GM21619 (cell line): ENCODE results near the gene GRAMD2B.
"Not testable (repeated sequence)": the region's sequence is repeated elsewhere in the genome, so short reads cannot be mapped to it uniquely, and the experiment has no call there.

Source experiments
- ATAC-seq: cut with Tn5 transposase; IDR thresholded peaks from one replicate; pipeline ENCODE4 v1.9.1; 2021; ENCODE audit not compliant: unreplicated experiment

Gene GRAMD2B

DNA sequence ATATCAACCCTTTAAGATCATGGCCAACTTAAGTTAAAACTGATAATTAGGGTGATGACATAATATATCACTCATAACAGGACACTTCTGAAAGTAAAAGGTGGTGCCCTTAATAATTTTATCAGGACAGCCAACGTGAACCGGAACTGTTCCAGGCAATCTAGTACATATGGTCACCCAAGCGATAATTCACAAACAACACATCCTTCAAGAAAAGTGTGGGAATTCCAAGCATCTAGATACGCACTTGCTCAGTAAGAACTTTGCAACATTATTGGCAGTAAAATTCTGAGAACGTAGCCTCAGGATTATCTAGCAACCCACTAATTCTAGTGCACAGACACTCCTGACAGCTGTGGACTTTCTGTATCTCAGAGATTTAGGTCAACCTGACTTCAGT, 86.1 kb downstream of the GRAMD2B start:
- ATAC-seq: no peak

DNA sequence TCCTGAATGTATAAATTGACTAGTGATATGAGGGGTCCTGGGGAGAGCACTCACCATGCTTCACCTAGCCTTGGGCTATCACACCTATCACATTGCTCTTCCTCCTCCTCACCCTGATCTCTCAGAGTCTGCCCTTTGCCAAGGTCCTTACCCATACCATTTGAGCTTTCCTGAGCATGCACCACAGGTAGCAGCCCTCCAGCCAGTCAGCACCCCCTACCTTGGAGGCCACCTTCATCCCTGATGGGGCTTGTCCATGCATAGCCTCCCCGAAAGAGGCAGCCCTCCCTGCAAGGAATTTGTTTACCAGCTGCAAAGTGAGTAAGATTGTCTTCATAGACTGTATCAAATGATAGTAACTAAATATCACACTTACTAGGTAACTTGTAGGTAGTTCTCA, 88.8 kb downstream of the GRAMD2B start:
- no peak for ATAC-seq

DNA sequence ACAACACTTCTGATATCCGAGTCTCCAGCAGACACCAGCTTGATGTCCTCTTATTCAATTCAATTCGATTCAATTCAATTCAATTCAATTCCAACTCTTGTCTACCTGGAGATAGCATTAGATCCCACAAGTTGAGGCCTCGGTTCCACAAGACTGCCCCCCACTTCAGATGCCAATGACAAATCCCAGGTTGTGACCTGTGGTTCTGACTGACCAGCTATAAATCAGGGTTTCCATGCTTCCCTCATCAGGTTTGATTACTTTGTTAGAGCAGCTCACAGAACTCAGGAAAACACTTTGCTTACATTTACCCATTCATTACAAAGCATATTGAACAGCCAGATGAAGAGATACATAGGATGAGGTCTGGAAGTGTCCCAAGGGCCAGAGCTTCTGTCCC, 89.2 kb downstream of the GRAMD2B start:
- no peak for ATAC-seq

GRCh38 chr5:126513302-126513701, 90.1 kb downstream of the GRAMD2B start:
- ATAC-seq: no peak

DNA sequence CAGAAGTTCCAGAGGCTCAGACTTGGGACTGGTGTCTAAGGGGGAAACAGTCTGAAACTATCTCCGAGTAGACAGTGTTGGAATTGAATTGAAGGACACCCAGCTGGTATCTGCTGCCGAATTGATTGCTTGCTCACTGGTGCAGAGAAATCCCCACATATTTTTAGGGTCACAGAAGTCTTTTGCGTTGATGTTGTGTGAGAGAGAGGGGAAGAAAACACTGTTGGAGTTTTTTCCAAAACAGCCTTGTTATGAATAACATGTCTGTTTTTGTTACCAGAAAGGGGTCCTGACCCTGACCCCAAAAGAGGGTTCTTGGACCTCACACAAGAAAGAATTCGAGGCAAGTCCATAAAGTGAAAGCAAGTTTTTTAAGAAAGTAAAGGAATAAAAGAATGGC, 90.5 kb downstream of the GRAMD2B start:
- ATAC-seq: no peak

GRCh38 chr5:126514131-126514557, 90.9 kb downstream of the GRAMD2B start:
- no peak for ATAC-seq

DNA sequence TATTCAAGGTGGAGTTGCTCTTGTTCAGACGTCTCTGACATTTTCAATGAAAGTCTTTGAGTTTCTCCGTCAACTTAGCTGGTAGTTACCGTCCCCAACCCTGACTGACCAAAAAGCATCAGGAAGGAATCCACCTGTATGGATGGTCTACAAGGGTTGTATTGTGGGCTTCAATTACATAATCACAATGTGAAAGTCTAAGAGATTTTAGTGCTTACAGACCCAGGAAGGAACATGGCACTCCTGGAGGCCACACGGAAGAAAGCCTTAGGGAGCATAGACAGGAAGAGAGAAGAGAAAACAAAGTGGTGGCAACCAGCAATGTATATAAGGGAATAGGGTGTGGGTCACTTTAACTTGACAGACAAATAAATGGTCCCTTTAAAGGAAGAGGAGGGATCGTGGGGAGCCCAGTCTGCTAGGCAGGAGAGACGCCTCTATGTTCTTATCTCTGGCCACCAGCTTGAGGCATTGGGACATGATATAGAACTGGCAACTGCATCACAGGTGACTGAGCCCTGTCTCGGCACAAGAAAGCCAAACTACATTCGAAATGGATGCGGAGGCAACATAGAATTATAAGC, 91.4 kb downstream of the GRAMD2B start:
- ATAC-seq: no peak

DNA sequence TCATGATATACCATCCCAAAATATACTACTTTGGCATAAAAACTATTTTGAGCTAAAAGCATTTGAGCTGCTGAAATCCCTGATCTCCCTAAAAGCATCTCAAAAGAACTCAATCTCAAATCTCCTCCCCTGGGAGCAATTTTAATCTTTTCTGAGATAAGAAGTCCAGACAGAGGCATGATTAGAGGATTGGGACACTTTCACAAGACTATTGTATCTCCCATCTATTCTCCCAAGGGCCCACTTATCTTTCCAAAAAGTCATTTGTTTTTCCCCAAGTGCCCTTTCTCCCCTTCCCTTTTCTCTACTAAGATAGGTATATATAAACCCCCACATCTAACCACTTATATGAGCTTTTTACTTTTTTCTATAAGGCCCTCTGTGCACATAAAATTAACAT, 92.1 kb downstream of the GRAMD2B start:
- ATAC-seq: no peak

DNA sequence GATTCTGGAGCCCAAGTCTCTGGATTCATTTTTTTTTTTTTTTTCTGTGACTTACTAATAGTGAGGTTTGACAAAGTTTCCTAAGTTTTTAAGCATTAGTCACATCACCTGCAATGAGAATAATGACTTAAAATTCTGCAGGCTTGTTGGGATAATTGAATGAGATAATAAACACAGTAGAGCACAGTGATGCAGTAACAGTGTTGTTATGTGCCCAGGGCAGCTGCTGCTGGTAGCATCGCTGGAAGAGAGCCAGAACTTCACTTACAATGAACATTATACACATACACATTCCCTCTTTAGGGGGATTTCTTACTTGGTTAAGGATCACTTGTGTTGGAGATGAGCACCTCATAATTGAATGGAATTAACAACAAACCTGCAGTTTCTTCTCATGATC, 92.9 kb downstream of the GRAMD2B start:
- no peak for ATAC-seq

GRCh38 chr5:126516852-126517251, 93.6 kb downstream of the GRAMD2B start:
- no peak for ATAC-seq

DNA sequence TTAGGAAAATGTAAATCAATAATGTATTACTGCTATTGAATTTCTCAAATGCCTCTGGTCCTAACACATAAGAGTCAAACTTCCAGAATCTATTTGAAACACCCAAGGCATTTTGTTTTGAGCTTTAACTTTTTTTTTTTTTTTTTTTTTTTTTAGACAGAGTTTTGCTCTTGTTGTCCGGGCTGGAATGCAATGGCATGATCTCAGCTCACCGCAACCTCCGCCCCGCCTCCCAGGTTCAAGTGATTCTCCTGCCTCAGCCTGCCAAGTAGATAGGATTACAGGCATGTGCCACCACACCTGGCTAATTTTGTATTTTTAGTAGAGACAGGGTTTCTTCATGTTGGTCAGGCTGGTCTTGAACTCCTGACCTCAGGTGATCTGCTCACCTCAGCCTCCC, 96.0 kb downstream of the GRAMD2B start:
- ATAC-seq: not testable (repeated sequence)

DNA sequence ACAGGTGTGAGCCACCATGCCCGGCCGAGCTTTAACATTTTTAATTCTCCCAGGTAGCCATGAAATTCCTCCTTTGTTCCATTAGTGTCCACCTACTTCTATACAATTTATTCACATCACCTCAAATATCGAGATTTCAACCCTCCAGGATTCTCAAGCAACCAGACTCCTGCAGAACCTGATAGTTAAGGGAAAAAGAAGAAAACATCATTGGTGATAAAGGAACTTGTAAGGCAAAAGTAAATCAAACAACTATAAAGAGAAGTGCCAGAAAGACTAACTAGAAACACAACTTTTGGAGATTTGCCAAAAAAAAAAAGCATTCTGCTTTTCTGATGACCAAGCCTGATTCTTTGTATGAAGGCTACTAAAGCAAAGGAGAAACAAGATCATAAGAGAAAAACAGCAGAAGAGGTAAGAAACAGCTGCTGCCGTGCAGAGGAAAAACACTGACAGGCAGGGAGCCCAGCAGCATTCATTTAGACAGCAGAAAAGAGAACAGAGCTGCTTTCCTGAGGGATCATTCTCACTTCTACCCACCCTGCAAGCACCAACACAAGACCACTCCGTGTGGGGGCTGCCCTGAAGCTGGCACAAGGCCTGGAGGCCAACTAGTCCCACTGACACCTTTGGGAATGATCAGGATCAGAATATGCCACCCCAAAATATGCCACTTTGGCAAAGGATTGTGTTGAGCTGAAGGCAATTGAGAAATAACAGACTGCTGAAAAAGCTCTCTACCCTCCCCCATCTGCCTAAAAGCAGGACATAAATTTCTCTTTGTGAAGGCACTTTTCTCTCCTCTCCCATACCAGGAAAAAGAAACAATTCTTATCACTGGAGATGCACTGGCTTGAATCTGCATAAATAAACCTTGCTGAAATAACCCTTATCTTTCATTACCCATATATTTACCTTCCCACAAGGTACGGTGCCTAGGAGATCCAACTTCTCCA, 96.7 kb downstream of the GRAMD2B start:
- ATAC-seq: no peak

DNA sequence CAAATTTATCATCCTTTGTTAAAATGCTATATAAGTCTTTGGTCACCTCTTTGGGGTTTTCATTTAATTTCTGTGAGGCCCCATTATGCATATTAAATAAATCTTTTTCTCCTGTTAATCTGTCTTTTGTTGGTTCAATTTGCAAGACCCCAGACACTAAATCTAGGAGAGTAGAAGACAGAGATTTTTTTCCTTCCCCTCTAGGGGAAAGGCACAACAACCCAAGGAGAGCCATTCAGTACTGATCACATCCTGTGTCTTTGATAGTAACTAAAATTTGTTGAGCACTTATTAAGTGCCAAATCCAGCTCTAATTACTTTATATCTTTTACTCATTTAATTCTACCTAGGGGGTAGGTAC, 97.4 kb downstream of the GRAMD2B start:
- no peak for ATAC-seq

- ATAC-seq: no peak
These were observed 97.9 kb downstream of the GRAMD2B start for GRCh38 chr5:126521130-126521529.

DNA sequence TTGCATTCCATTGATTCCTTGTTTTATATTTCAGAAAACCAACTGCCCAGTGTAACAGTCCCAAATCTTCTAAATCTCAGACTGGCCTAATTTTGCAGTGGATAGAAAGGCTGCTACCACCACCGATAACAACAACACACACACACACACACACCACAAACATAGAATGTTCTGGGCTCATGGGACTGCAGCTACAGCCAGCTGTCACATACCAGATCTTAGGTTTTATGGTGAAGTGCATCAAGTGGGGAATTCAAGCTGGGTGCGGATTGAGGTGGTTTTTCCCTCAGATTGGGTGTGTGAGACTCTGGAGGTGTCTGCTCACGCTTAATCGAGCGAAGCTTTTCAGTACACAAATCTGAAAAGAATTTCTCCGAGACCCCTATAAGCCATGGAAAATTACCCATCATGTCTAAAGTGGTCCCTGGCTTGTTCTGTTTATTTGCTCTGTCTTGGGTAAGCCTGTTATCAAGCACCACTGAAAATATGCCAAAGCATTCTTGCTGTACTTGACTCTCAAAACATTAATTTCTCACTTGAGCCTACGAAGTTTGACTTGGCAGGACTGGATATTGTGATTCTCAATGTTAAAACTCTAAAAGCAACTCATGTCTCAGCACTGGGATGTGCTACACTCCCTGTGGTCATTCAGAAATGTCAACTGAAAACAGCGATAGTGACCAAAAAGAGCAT, 100.8 kb downstream of the GRAMD2B start:
- no peak for ATAC-seq

GRCh38 chr5:126525630-126526245, 102.5 kb downstream of the GRAMD2B start:
- ATAC-seq: no peak

GRCh38 chr5:126526493-126526892, 103.3 kb downstream of the GRAMD2B start:
- ATAC-seq: no peak

DNA sequence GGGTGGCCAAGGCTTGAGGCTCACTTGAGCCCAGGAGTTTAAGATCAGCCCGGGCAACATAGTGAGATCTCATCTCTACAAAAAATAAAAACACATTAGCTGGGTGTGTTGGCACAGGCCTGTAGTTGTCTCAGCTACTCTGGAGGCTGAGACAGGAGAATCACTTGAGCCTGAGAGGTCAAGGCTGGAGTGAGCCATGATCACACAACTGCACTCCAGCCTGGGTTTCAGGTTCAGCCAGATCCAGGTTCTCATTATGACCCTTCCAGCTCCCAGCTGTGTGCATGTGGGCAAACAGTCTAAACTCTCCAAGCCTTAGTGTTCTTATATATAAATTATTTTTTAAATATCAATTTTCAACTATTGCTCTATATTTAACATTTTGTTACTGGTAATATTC, 103.9 kb downstream of the GRAMD2B start:
- no peak for ATAC-seq

DNA sequence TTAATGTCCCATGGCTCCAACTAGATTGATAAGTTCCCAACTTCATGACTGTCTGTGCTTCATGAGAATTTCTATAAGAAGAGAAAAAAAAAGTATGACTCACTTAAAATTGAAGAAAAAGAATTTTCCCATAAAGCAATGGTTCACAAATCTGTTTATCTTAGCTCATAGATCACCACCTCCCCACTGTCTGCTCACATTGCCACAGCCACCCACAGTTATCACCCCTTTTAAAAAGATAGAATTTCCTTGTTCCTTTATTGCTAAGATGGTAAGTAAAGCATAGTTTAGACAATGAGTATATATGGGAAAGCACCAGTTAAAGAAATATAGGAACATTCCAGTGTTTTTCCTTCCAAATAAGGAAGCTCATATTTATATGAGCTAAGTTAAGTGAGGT, 104.7 kb downstream of the GRAMD2B start:
- ATAC-seq: no peak

- no peak for ATAC-seq
These were observed 108.4 kb downstream of the GRAMD2B start for GRCh38 chr5:126531543-126532120.

DNA sequence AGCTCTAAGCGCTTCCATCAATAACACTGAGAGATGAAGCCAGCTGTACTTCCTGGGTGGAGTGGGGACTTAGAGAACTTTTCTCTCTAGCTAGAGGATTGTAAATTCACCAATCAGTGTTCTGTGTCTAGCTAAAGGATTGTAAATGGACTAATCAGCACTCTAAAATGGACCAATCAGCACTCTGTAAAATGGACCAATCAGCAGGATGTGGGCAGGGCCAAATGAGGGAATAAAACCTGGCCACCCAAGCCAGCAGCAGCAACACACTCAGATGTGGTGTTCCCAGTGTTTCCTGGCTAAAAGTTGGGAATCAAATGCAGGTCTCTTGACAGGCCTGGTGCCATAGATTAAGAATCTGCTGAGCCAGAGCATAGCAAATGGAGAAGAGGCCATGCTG, 111.3 kb downstream of the GRAMD2B start:
- no peak for ATAC-seq
